HEK293 (cell line): ENCODE data around the gene ASRGL1.

Experiments
- BCL11A ChIP-seq: fragments of 450-650 bp; formaldehyde crosslinking; IDR thresholded peaks from 2 replicates; pipeline ENCODE4 v1.5.1; 2016; ENCODE audit warnings: low read depth, missing biosample characterization, missing genetic modification characterization
- BCL11B ChIP-seq: fragments of 450-650 bp; formaldehyde crosslinking; IDR thresholded peaks from 2 replicates; pipeline ENCODE4 v1.5.1; 2016; ENCODE audit warnings: low read depth, missing biosample characterization, missing genetic modification characterization
- SP2 ChIP-seq: fragments of 450-650 bp; formaldehyde crosslinking; IDR thresholded peaks from 2 replicates; pipeline ENCODE4 v1.5.1; 2016; ENCODE audit warnings: missing biosample characterization, missing genetic modification characterization
- ZNF548 ChIP-seq: fragments of 450-650 bp; formaldehyde crosslinking; IDR thresholded peaks from 2 replicates; pipeline ENCODE4 v1.5.1; 2016; ENCODE audit warnings: missing biosample characterization, missing genetic modification characterization
- TF ChIP-seq, protein P1 (sequence below): fragments of 450-650 bp; formaldehyde crosslinking; IDR thresholded peaks from 2 replicates; pipeline ENCODE4 v1.5.1; 2016; ENCODE audit warnings: missing biosample characterization, missing genetic modification characterization
- TF ChIP-seq, protein P2 (sequence below): fragments of 450-650 bp; formaldehyde crosslinking; IDR thresholded peaks from 2 replicates; pipeline ENCODE4 v1.5.1; 2016; ENCODE audit warnings: missing biosample characterization, missing genetic modification characterization

GRCh38 chr11:62430425-62430824 is 93.2 kb downstream of the ASRGL1 start:
- no peak for TF ChIP-seq SP2 (tag by site-specific recombination)
- TF ChIP-seq BCL11A = no peak
- TF ChIP-seq, protein P1, sequence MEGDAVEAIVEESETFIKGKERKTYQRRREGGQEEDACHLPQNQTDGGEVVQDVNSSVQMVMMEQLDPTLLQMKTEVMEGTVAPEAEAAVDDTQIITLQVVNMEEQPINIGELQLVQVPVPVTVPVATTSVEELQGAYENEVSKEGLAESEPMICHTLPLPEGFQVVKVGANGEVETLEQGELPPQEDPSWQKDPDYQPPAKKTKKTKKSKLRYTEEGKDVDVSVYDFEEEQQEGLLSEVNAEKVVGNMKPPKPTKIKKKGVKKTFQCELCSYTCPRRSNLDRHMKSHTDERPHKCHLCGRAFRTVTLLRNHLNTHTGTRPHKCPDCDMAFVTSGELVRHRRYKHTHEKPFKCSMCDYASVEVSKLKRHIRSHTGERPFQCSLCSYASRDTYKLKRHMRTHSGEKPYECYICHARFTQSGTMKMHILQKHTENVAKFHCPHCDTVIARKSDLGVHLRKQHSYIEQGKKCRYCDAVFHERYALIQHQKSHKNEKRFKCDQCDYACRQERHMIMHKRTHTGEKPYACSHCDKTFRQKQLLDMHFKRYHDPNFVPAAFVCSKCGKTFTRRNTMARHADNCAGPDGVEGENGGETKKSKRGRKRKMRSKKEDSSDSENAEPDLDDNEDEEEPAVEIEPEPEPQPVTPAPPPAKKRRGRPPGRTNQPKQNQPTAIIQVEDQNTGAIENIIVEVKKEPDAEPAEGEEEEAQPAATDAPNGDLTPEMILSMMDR (tag by site-specific recombination) = no peak
- TF ChIP-seq, protein P2, sequence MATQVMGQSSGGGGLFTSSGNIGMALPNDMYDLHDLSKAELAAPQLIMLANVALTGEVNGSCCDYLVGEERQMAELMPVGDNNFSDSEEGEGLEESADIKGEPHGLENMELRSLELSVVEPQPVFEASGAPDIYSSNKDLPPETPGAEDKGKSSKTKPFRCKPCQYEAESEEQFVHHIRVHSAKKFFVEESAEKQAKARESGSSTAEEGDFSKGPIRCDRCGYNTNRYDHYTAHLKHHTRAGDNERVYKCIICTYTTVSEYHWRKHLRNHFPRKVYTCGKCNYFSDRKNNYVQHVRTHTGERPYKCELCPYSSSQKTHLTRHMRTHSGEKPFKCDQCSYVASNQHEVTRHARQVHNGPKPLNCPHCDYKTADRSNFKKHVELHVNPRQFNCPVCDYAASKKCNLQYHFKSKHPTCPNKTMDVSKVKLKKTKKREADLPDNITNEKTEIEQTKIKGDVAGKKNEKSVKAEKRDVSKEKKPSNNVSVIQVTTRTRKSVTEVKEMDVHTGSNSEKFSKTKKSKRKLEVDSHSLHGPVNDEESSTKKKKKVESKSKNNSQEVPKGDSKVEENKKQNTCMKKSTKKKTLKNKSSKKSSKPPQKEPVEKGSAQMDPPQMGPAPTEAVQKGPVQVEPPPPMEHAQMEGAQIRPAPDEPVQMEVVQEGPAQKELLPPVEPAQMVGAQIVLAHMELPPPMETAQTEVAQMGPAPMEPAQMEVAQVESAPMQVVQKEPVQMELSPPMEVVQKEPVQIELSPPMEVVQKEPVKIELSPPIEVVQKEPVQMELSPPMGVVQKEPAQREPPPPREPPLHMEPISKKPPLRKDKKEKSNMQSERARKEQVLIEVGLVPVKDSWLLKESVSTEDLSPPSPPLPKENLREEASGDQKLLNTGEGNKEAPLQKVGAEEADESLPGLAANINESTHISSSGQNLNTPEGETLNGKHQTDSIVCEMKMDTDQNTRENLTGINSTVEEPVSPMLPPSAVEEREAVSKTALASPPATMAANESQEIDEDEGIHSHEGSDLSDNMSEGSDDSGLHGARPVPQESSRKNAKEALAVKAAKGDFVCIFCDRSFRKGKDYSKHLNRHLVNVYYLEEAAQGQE (tag by site-specific recombination) = no peak
- no peak for TF ChIP-seq ZNF548
- no peak for TF ChIP-seq BCL11B (tag by site-specific recombination)
